Measurements from ENCODE around the gene ASAP2.

Gene ASAP2

GRCh38 chr2:9300829-9301453, 94.3 kb downstream of the ASAP2 start:
- H3K4me1 ChIP-seq (ENCODE audit: insufficient read depth, low read length, poor library complexity, severe bottlenecking), result no peaks in the 10 kb centered on the region
- no peaks in the 10 kb centered on the region for H3K9me3 ChIP-seq (ENCODE audit: insufficient read depth, low read depth, low read length)
- H3K4me2 ChIP-seq (ENCODE audit: low read depth, low read length, poor library complexity, severe bottlenecking), result no peak overlapping the region
- H3K79me2 ChIP-seq (ENCODE audit: insufficient read depth, low read length), result no peaks in the 10 kb centered on the region
- peaks cover 16% of the 10 kb centered on the region; the same call in 1 of the 2 replicates for H3K36me3 ChIP-seq (ENCODE audit: insufficient read depth, low read length)
- H3K9me2 ChIP-seq (replicated peaks; ENCODE audit: low read depth, low read length), result no peaks in the 10 kb centered on the region
- no peaks in the 10 kb centered on the region for H4K20me1 ChIP-seq (ENCODE audit: insufficient read depth, low read length, poor library complexity, severe bottlenecking)
- H3K9ac ChIP-seq (ENCODE audit: low read depth, low read length, poor library complexity, severe bottlenecking), result no peak overlapping the region
- no peak overlapping the region for H3K4me3 ChIP-seq (ENCODE audit: low read length, poor library complexity, severe bottlenecking)
- TF ChIP-seq EZH2phosphoT487 (IDR thresholded peaks at IDR 0.05; ENCODE audit: borderline replicate concordance) (no peak), CTCF (conservative IDR thresholded peaks at IDR 0.05; ENCODE audit: low read length) (no peak)
- no peaks in the 10 kb centered on the region for H3K27me3 ChIP-seq (ENCODE audit: insufficient read depth, low read length, poor library complexity, severe bottlenecking)
- H3F3A ChIP-seq (ENCODE audit: low read depth), result no peaks in the 10 kb centered on the region
- no peak overlapping the region for H2AFZ ChIP-seq (ENCODE audit: low read length)

GRCh38 chr2:9302755-9303154, 96.1 kb downstream of the ASAP2 start:
- Histone ChIP-seq H3K9ac (ENCODE audit: low read depth, low read length, poor library complexity, severe bottlenecking) (no peak overlapping the region), H3K9me2 (replicated peaks; ENCODE audit: low read depth, low read length) (no peaks in the 10 kb centered on the region), H3K4me3 (ENCODE audit: low read length, poor library complexity, severe bottlenecking) (no peak overlapping the region), H3K4me2 (ENCODE audit: low read depth, low read length, poor library complexity, severe bottlenecking) (no peak overlapping the region), H3F3A (ENCODE audit: low read depth) (no peaks in the 10 kb centered on the region), H2AFZ (ENCODE audit: low read length) (no peak overlapping the region), H3K36me3 (ENCODE audit: insufficient read depth, low read length) (peaks cover 16% of the 10 kb centered on the region; the same call in 1 of the 2 replicates), H4K20me1 (ENCODE audit: insufficient read depth, low read length, poor library complexity, severe bottlenecking) (no peaks in the 10 kb centered on the region), H3K4me1 (ENCODE audit: insufficient read depth, low read length, poor library complexity, severe bottlenecking) (no peaks in the 10 kb centered on the region), H3K27me3 (ENCODE audit: insufficient read depth, low read length, poor library complexity, severe bottlenecking) (no peaks in the 10 kb centered on the region), H3K79me2 (ENCODE audit: insufficient read depth, low read length) (no peaks in the 10 kb centered on the region), H3K9me3 (ENCODE audit: insufficient read depth, low read depth, low read length) (no peaks in the 10 kb centered on the region)
- no peak for TF ChIP-seq CTCF (conservative IDR thresholded peaks at IDR 0.05; ENCODE audit: low read length)
- TF ChIP-seq EZH2phosphoT487 (IDR thresholded peaks at IDR 0.05; ENCODE audit: borderline replicate concordance), result no peak

- no peak overlapping the region for H3K4me2 ChIP-seq (ENCODE audit: low read depth, low read length, poor library complexity, severe bottlenecking)
- no peak overlapping the region for H3K4me3 ChIP-seq (ENCODE audit: low read length, poor library complexity, severe bottlenecking)
- H3K9ac ChIP-seq (ENCODE audit: low read depth, low read length, poor library complexity, severe bottlenecking), result no peak overlapping the region
- no peaks in the 10 kb centered on the region for H3F3A ChIP-seq (ENCODE audit: low read depth)
- H3K4me1 ChIP-seq (ENCODE audit: insufficient read depth, low read length, poor library complexity, severe bottlenecking), result no peaks in the 10 kb centered on the region
- H3K79me2 ChIP-seq (ENCODE audit: insufficient read depth, low read length), result no peaks in the 10 kb centered on the region
- TF ChIP-seq CTCF (conservative IDR thresholded peaks at IDR 0.05; ENCODE audit: low read length) (no peak), EZH2phosphoT487 (IDR thresholded peaks at IDR 0.05; ENCODE audit: borderline replicate concordance) (no peak)
- no peaks in the 10 kb centered on the region for H3K27me3 ChIP-seq (ENCODE audit: insufficient read depth, low read length, poor library complexity, severe bottlenecking)
- H2AFZ ChIP-seq (ENCODE audit: low read length), result no peak overlapping the region
- no peaks in the 10 kb centered on the region for H4K20me1 ChIP-seq (ENCODE audit: insufficient read depth, low read length, poor library complexity, severe bottlenecking)
- H3K9me3 ChIP-seq (ENCODE audit: insufficient read depth, low read depth, low read length), result no peaks in the 10 kb centered on the region
- H3K9me2 ChIP-seq (replicated peaks; ENCODE audit: low read depth, low read length), result no peaks in the 10 kb centered on the region
- peaks cover 9% of the 10 kb centered on the region; the same call in 1 of the 2 replicates for H3K36me3 ChIP-seq (ENCODE audit: insufficient read depth, low read length)
Observed at GRCh38 chr2:9303528-9304225, 97.1 kb downstream of the ASAP2 start.
